ENCODE results near the gene SPSB2. TPM values are rescaled to one million over a fixed set of nuclear protein-coding genes. Genes with fewer than 3 reads are reported as not detected.

The SPSB2 gene
- total RNA-seq, 1 experiment from 2014 or later: 11.6 TPM

Other genes with a start within 250 kb of the SPSB2 start
- not detected for gene LPAR5, start 237.3 kb downstream of the SPSB2 start, total RNA-seq (2021; ENCODE audit: unreplicated experiment)
- 0.54 TPM for gene ACRBP, start 225.9 kb downstream of the SPSB2 start, total RNA-seq (2021; ENCODE audit: unreplicated experiment)
- 11.4 TPM for gene ING4, start 210.2 kb downstream of the SPSB2 start, total RNA-seq (2021; ENCODE audit: unreplicated experiment)
- gene ZNF384, start 183.9 kb downstream of the SPSB2 start, total RNA-seq (2021; ENCODE audit: unreplicated experiment): 54.3 TPM
- 0.13 TPM for gene PIANP, start 172.5 kb downstream of the SPSB2 start, total RNA-seq (2021; ENCODE audit: unreplicated experiment)
- gene COPS7A, start 149.3 kb downstream of the SPSB2 start, total RNA-seq (2021; ENCODE audit: unreplicated experiment): 37.5 TPM
- 175 TPM for gene MLF2, start 120.2 kb downstream of the SPSB2 start, total RNA-seq (2021; ENCODE audit: unreplicated experiment)
- 395 TPM for gene PTMS, start 106.9 kb downstream of the SPSB2 start, total RNA-seq (2021; ENCODE audit: unreplicated experiment)
- gene LAG3, start 100.8 kb downstream of the SPSB2 start, total RNA-seq (2021; ENCODE audit: unreplicated experiment): 2.7 TPM
- gene CD4, start 83.8 kb downstream of the SPSB2 start, total RNA-seq (2021; ENCODE audit: unreplicated experiment): 0.23 TPM
- gene GPR162, start 51.5 kb downstream of the SPSB2 start, total RNA-seq (2021; ENCODE audit: unreplicated experiment): 1.3 TPM
- 11.0 TPM for gene P3H3, start 44.9 kb downstream of the SPSB2 start, total RNA-seq (2021; ENCODE audit: unreplicated experiment)
- 0.21 TPM for gene GNB3, start 32.4 kb downstream of the SPSB2 start, total RNA-seq (2021; ENCODE audit: unreplicated experiment)
- gene CDCA3, start 22.0 kb downstream of the SPSB2 start, total RNA-seq (2021; ENCODE audit: unreplicated experiment): 59.0 TPM
- 104 TPM for gene USP5, start 21.2 kb downstream of the SPSB2 start, total RNA-seq (2021; ENCODE audit: unreplicated experiment)
- gene TPI1, start 5.8 kb downstream of the SPSB2 start, total RNA-seq (2021; ENCODE audit: unreplicated experiment): 693 TPM
- gene LRRC23, start 31.5 kb upstream of the SPSB2 start, total RNA-seq (2021; ENCODE audit: unreplicated experiment): 6.5 TPM
- gene ENO2, start 41.3 kb upstream of the SPSB2 start, total RNA-seq (2021; ENCODE audit: unreplicated experiment): 33.5 TPM
- 82.3 TPM for gene ATN1, start 54.7 kb upstream of the SPSB2 start, total RNA-seq (2021; ENCODE audit: unreplicated experiment)
- not detected for gene RNU7-1, start 70.5 kb upstream of the SPSB2 start, total RNA-seq (2021; ENCODE audit: unreplicated experiment)
- 126 TPM for gene C12orf57, start 70.7 kb upstream of the SPSB2 start, total RNA-seq (2021; ENCODE audit: unreplicated experiment)
- gene PTPN6, start 78.1 kb upstream of the SPSB2 start, total RNA-seq (2021; ENCODE audit: unreplicated experiment): 13.7 TPM
- 138 TPM for gene PHB2, start 97.4 kb upstream of the SPSB2 start, total RNA-seq (2021; ENCODE audit: unreplicated experiment)
- gene EMG1, start 97.6 kb upstream of the SPSB2 start, total RNA-seq (2021; ENCODE audit: unreplicated experiment): 54.9 TPM
- 54.3 TPM for gene LPCAT3, start 145.2 kb upstream of the SPSB2 start, total RNA-seq (2021; ENCODE audit: unreplicated experiment)
- gene C1S, start 187.4 kb upstream of the SPSB2 start, total RNA-seq (2021; ENCODE audit: unreplicated experiment): 1.8 TPM
- gene C1R, start 219.1 kb upstream of the SPSB2 start, total RNA-seq (2021; ENCODE audit: unreplicated experiment): 1.3 TPM
- gene C1RL, start 235.9 kb upstream of the SPSB2 start, total RNA-seq (2021; ENCODE audit: unreplicated experiment): 10.7 TPM

Measured in Panc1 (cell line).